VCaP (cell line): ENCODE results near the gene FGD1.
"Not testable (repeated sequence)": the region's sequence is repeated elsewhere in the genome, so short reads cannot be mapped to it uniquely, and the experiment has no call there.

Experiments used
- H3K27ac ChIP-seq: fragments of 450-650 bp; 2 replicates; pipeline ENCODE4 v1.5.1; 2017
- TF ChIP-seq, protein P1 (sequence below): fragments of 450-650 bp; conservative IDR thresholded peaks from 2 replicates; pipeline ENCODE4 v1.5.1; 2017; ENCODE audit warnings: mild to moderate bottlenecking, moderate library complexity

The FGD1 gene

DNA sequence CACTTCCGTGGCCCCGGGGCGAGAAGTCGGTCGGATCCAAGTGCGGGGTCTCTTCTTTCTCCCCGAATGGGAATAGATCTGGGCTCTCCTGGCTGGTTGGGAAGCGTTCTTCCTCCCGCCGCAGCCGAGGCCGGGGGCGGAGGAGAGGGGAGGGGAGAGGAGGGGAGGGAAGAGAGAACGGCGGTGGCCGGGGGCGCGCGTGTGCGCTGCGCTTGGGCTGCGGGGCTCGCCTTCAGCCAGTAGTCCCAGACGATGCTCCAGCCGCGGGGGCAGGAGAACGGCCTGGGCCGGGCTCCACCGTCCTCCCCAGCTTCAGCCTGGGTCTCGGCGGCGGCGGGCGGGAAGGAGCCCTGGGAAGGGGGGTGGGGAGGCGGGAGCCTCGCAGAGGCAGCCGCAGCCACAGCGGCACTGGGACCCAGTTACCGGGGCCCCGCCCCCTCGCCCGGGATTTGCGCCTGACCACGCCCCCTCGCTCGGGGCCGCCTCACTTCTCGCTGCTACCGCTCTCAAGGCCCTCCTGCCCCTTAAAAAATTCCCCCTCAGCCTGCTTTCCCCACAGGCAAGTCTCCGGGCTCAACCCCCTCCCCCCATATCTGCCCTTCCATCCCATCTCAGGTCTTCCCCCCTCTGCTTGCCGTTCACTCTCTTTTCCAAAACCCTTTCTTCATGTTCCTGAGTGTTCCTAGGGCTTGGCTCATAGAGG is at the start of gene FGD1:
Gene FGD1, minus strand, starts transcription at position 421 of the 703 bp plus-strand sequence. CDS start 802 bp downstream, outside the sequence.
- peak within 1 kb of the TSS; percentile 8; the same call in 1 of the 2 replicates for H3K27ac ChIP-seq
- TF ChIP-seq, protein P1, sequence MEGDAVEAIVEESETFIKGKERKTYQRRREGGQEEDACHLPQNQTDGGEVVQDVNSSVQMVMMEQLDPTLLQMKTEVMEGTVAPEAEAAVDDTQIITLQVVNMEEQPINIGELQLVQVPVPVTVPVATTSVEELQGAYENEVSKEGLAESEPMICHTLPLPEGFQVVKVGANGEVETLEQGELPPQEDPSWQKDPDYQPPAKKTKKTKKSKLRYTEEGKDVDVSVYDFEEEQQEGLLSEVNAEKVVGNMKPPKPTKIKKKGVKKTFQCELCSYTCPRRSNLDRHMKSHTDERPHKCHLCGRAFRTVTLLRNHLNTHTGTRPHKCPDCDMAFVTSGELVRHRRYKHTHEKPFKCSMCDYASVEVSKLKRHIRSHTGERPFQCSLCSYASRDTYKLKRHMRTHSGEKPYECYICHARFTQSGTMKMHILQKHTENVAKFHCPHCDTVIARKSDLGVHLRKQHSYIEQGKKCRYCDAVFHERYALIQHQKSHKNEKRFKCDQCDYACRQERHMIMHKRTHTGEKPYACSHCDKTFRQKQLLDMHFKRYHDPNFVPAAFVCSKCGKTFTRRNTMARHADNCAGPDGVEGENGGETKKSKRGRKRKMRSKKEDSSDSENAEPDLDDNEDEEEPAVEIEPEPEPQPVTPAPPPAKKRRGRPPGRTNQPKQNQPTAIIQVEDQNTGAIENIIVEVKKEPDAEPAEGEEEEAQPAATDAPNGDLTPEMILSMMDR = no peak

DNA sequence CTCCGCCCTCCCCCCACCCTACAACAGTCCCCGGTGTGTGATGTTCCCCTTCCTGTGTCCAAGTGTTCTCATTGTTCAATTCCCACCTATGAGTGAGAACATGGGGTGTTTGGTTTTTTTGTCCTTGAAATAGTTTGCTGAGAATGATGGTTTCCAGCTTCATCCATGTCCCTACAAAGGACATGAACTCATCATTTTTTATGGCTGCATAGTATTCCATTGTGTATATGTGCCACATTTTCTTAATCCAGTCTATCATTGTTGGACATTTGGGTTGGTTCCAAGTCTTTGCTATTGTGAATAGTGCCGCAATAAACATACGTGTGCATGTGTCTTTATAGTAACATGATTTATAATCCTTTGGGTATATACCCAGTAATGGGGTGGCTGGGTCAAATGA is 46.2 kb upstream of the FGD1 start:
- not testable (repeated sequence) for H3K27ac ChIP-seq

DNA sequence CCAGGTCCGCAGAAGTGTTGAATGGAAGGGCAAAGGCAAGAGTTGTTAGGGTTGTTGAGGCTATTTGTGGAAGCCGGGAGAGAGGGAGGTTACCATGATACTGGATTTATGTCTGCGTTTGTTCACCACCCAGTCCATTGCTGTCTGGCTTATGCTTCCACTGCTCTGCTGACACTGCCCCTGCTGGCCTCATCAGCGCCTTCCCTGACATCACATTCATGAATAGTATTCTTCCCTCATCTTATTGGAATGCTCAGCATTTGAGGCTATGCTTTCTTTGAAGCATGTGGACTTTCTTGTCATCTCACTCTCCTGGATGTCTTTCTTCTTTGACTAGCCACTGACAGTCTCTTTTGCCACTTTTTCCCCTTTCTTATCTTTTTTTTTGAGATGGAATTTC is 44.3 kb upstream of the FGD1 start:
- H3K27ac ChIP-seq = no peak overlapping the region
- TF ChIP-seq, protein P1 = no peak

DNA sequence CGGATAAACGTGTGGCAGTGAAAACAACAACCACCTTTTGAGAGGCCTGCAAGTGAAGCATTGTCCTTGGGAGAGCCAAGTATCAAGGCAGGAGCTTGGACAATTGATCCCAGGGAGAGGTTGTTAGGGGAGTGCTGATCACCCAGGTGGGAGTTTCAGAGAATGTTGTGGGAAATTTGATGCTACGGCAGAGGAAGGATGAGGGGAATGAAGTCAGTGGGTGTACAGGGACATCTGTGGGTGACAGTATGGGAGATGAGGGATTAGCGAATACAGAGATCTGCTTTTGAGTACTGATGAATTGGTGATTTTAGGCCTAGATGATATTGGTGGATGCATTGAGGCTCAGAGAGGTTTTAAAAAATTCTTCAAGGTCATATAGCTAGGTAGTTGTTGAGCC is 38.2 kb upstream of the FGD1 start:
- H3K27ac ChIP-seq = no peak overlapping the region
- TF ChIP-seq, protein P1 = no peak

DNA sequence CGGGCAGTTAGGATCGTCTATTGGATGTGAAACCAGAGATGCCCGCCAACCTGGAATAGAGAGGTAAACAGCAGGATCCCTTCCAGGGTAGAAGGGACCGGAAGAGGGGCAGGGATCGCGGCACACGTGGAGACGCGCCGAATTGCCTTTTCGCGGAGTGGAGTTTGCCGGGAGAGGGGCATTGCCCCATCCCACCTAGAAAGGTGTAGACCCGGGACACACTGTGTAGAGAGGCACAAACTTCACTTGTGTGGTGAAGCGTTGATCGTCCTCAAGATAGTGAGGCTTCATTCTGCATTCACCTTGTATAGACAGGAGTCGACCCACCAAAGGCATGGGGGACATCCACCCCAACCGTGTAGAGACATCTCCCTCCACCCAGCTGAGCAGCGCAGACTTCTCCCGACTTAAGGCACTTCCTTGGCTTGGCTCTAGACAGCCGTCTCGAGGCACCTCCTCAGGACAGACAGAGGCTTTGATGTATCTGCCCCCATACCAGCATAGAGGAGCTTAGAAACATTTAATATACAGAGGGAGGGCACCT is 34.4 kb upstream of the FGD1 start:
- TF ChIP-seq, protein P1 = no peak
- peak overlapping the region; percentile 92 for H3K27ac ChIP-seq

DNA sequence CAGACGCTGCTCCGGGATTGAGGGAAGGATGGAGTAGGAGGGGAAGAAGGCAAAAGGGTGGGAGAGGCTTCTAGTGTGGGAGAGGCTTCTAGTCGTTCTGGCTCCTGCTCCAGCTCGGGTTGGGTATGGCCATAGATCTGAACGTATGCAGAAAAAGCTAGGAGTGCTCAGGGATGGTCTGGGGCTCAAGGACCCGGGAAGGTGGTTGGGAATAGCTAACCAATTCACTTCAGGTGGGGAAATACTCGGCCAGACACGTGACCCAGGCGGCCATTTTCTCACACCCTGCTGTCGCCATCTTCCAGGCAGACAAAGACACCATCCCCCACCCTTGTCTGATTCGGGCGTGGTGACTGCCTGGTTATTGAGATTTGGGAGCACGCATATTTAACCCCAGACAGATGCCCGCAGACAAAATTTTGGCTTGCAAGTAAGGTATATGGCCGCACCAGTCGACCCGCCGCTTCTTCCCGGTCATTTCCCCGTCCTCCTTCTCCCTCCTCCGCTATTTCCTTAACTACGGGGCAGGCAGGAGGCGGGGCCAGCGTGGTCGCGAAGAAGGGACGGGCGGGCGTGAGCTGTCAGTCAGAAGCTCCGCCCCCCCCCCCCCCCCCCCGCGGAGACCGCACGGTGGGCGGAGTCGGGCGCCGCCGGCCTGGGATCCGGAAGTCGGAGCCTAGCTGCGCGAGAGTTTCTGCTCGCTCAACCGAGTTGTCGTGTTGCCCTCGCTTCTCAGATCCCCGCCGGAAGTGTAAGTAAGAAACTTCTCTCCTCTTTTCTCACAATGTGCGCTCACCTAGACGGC is 33.7 kb upstream of the FGD1 start, which contains the start of gene GNL3L:
Gene GNL3L, plus strand, starts transcription at position 668 of the 805 bp plus-strand sequence. CDS start 2,348 bp downstream, outside the sequence.
- H3K27ac ChIP-seq = peak within 1 kb of the TSS; percentile 92
- TF ChIP-seq, protein P1 = no peak

DNA sequence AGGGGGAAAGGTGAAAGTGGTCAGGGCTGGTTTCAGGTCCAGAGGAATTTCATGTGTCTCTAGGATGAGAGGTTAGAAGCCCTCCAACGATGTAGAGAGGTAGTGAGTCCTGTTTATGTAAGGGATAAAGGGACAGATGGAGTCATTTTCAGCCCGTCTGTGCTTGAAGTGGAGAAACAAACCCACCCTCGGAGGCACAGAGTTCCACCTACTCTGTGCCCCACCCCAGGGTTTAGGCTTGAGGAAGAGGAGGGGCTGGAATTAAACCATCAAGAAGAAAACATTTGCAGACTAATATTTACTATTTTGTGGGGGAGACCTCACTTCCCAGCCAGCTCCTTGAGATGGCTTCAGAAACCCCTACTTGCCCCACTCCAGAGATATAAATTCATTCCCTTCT is 33.1 kb upstream of the FGD1 start:
- H3K27ac ChIP-seq = peak overlapping the region; percentile 92
- TF ChIP-seq, protein P1 = no peak
